ENCODE data around the gene PTPRM.
"Not testable (repeated sequence)": the region's sequence is repeated elsewhere in the genome, so short reads cannot be mapped to it uniquely, and the experiment has no call there.

The PTPRM gene

GRCh38 chr18:7958081-7958896 is 391.2 kb downstream of the PTPRM start:
- DNase-seq = no peak

- no peak for DNase-seq
Observed at GRCh38 chr18:7958897-7959146, 391.7 kb downstream of the PTPRM start.

DNA sequence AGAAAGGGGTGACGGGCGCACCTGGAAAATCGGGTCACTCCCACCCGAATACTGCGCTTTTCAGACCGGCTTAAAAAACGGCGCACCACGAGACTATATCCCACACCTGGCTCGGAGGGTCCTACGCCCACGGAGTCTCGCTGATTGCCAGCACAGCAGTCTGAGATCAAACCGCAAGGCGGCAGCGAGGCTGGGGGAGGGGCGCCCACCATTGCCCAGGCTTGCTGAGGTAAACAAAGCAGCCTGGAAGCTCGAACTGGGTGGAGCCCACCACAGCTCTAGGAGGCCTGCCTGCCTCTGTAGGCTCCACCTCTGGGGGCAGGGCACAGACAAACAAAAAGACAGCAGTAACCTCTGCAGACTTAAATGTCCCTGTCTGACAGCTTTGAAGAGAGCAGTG is 399.6 kb downstream of the PTPRM start:
- DNase-seq = not testable (repeated sequence)

GRCh38 chr18:7974200-7974874 is 407.2 kb downstream of the PTPRM start:
- no peak for DNase-seq

DNA sequence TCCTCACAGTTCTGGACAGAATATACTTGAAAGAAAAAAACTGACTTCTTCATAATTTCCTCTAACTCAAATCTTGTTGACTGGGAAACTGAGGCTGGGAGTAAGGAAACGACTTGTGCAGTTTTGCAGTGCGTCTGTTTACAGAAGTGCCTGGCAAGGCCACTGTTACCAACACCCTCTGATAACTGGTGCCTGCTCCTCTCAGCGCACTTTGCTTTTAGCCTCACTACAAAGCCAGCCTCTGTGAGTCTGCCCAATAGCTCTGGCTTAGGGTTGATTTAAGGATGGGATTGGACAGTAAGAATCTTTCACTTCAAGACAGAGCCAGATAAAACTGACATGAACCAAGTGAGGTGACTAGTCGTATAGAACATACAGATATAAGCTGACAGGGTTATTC is 410.8 kb downstream of the PTPRM start:
- DNase-seq = no peak

DNA sequence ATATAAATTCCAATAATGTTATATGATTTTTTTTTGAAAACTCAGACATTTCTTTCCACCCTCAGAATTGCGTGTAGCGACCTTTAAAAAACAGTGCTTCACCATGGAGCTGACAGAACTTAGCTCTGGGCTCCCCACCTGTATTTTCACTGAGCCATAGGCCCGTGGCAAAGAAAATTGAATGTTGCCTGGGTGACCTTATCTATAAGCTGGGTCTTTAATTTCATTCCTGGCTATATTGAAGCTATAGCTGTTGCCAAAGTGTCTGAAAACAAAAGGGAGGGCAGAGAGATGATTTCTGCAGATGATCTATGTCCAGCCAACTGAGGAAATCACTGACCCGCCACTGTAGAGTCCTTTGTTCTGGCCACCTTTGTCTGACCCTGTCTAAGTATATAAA is 411.7 kb downstream of the PTPRM start:
- DNase-seq = no peak

DNA sequence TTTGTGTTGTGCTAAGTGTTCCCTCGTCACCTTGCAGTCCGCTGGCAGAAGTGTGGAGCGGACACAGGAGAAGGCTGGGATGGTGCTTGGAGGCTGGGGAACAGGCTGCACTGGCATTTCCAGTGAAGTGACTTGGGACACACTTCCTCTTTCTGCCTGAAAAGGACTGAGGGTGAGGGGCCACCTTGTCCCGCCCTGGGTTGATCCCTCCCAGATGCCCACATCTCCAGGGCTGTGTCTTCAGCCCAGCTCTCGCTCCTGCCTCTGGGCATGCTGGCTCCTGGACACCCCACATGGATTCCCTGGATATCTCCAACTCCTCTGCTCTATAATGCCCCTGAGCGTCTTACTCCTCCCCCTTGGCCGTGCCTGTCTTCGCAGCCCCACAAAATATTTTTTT is 412.6 kb downstream of the PTPRM start:
- no peak for DNase-seq

- no peak for DNase-seq
Observed at GRCh38 chr18:7980136-7980535, 413.0 kb downstream of the PTPRM start.

GRCh38 chr18:7980656-7981055 is 413.5 kb downstream of the PTPRM start:
- no peak for DNase-seq

DNA sequence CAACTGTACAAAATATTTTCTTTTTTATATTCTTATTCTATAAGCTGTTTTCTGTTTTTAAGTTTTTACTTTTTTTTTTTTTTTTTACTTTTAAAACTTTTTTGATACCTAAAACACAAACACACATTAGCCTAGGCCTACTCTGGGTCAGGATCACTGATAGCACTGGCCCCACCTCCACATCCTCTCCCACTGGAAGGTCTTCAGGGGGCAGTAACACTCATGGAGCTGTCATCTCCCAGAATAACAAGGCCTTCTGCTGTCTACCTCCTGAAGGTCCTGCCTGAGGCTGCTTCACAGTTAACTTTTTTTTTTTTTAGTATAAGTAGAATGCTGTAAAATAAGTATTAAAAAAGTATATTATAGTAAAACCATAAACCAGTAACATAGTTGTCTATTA is 415.1 kb downstream of the PTPRM start:
- no peak for DNase-seq

DNA sequence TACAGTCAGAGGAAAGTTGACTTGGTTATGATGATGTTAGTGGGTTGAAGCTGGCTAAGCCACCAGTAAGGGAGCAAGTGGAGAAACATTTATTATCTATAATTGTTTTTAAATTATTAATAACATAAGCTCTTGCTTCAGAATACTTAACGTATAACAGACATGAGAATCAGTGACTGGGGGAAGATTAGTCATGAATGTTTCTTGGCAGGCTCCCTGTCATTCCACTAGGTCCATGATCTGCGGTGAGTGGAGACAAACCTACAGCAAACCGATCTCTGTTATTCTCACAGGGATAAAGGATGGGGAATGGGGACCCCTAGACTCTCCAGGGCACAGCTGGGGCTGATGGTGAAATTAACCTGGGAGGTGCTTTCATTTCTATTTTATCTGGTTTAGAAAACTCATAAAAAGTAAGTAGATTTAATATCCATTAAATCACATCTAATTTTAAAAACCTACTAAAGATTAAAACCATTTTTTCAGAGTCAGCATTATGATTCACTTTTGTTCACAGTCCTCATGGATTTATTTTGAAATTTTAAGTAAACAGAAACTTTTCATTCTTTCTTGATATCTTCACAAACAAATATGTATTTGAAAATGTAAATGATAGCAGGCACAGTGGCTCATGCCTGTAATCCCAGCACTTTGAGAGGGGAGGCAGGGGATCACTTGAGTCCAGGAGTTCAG is 420.3 kb downstream of the PTPRM start:
- DNase-seq = no peak

- no peak for DNase-seq
Observed at GRCh38 chr18:7990670-7991069, 423.6 kb downstream of the PTPRM start.

DNA sequence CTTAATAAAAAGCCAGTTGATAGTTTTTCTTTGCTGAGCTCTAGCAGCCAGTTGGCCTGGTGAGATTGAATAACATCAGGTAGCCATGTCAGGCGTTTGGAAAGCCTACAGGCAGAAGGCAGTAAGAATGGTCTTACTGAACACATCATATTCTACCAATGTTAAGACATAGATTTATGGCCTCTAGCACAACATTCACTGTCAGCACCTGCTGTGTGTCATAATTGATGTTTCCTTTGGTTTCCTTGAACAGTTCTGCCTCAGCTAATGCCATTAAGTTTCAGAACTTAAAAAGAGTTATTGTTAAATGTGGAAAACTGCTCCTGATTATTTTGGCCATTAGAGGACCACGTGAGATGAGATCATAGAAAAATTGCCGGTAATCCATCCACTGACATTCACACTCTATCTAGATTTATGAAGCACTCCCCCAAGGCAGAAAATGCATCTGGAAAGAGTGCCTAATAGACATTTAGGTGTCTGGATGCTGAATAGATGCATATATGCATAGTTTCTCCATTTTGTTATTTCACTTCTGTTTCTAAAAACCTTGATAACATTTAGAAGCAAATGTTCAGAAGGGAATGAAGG is 434.7 kb downstream of the PTPRM start:
- DNase-seq = no peak

DNA sequence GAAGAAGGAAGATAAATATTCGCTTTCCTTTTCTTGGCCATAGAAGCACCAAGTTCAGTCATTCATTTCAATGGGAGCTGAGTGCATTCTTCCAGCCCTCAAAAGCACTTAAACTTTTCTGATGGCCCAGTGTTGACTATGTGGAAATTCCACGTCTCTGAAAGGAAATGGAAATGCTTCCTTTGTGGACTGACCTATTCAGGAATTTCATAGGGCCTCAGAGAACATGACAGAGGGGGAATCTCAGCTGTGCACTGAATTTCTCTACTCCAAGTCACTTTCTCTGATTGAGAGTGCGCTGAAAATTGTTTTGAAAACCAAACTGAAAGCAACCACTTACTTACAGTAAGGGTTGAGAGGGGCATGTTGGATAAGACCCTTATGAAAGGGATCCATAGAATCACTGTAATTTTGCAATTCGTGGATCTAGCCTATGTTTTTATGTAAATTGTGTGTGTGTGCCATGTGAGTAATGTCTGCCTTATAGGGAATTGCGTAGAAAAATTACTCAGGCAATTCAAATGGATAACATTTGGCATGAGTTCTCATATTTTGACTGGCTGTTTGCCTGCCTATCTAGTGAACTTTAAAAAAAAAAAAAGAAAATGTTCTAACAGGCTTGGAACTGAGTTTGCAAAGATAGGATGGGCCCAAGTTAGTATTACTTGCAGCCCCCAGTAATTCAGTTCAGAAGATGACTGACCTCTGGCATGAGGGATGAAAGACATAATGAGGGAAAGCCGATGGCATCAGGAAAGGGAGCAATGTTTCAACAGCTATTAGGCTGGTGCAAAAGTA is 437.0 kb downstream of the PTPRM start:
- no peak for DNase-seq

GRCh38 chr18:8004792-8005191 is 437.7 kb downstream of the PTPRM start:
- no peak for DNase-seq

DNA sequence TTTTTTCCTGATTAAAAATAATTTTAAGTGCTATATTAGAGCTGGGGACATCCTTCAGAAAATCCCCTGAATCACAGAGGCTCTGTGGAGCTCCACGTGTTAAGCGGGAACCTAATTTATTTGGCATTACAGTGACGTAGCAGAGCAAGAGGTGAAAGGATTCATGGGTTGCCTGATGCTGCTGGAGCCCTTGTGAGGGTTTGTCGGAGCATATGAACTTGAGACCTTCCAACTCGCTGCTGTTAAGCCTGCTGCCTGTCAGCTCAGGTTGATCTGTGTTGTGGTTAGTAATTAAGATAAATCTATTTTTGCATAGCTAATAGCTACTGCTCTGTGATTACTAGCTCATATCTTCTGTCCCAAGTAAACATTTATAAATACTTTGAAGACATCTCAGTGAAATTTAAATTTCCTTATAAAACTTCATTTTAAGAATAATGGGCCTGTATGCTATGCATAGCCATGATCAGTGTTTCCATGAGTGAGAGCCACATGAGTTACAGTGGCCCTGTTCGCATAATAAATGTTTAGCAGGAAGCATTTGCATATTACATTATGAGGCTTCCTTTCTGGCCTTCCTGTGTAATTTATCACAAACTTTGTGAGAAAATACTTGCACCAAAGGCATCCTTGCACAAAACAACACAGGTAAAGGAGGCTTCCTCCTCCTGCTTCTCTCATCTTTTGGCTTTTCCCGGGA is 438.9 kb downstream of the PTPRM start:
- no peak for DNase-seq

DNA sequence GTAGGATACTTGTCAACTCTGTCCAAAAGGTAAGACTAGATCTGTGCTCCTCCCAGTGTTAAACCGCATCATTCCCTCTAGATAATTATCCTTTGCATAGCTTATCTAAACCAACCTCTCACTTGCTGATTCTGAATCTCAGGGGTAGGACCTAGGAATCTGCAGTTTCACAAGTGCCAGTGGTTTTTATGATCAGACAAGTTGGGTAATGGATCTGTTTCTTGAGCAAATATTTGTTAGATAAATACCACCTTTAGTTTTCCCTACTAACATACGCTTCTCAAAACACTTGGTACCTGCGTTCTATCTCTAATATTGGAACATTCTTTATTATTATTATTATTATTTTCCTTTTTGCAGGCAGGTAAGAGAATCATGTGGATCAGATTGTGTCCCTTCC is 439.9 kb downstream of the PTPRM start:
- DNase-seq = no peak

DNA sequence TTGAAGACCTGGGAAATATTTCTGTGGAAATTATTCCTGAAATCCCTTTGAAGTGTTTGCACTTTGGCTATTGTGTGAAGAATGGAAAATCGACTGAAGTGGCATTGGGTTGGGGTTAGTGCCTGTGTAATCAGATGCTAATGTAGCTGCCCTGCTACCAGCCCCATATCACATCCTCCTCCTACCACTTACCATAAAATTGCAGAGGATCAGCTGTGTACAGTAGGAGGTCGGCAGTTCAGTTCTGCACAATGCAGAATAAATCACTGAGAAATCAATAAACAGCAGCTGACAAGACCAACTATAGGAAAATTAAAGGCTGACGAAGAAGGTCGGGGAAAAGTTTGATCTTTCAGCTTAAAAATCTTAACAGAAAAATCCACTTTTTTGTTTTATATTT is 440.9 kb downstream of the PTPRM start:
- DNase-seq = peak; percentile 10

GRCh38 chr18:8011361-8011760 is 444.2 kb downstream of the PTPRM start:
- DNase-seq = no peak

DNA sequence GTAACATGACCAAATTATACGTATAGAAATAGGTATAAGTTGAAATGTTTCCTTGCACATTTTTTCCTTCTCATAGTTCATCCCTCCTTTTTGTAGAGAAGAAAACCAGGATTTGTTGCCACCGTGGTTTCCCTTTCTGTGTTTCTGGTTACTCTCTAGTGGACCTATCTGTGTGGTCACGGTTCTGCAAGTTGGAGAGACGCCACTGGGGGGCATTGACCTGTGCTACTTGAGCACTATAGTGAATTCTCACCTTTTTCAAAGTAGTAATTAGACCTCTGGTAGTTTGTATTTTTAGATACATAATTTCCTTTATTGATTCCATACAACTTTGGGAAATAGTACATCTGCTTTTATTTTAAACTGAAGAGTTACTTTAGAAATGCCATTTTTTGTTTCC is 444.8 kb downstream of the PTPRM start:
- DNase-seq = no peak

DNA sequence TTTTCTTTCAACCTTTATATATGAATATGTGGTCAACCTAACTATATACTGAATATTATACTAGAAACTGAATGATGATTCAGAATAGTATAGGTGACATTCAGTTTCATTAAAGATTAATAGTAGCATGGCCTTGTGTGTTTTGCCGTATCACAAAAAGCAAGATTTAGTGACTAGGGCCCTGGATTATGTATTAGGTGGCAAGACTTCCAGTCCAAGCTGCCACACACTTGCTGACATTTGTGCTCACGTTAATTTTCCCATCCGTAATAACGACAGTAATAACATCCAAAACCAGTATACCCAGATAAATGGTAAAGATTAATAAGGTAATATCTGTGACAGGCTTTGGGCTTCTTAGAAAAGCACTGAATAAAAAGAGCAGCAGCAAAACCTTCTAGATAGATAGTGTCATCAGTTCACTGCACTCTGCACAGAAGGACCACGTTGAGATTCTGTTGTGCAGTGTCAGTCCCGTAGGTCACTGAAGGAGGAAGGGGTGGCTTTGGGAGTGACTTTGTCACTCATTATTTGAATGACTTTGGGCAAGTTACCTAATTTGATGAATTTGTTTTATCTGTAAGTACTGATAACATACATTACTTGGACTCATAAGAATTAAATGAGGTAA is 451.7 kb downstream of the PTPRM start:
- no peak for DNase-seq

- no peak for DNase-seq
Observed at GRCh38 chr18:8019600-8019999, 452.5 kb downstream of the PTPRM start.
